ENCODE data around the gene GEMIN5.
"Not testable (repeated sequence)": the region's sequence is repeated elsewhere in the genome, so short reads cannot be mapped to it uniquely, and the experiment has no call there.

Gene GEMIN5

GRCh38 chr5:154945695-154946301 lies 7.8 kb upstream of the GEMIN5 start:
- no peak for DNase-seq

- no peak for DNase-seq
Measured at GRCh38 chr5:154944716-154945115, 6.7 kb upstream of the GEMIN5 start.

GRCh38 chr5:154943527-154943926 lies 5.5 kb upstream of the GEMIN5 start:
- no peak for DNase-seq

GRCh38 chr5:154940772-154941620 lies 3.0 kb upstream of the GEMIN5 start, which contains the start of gene MRPL22:
Gene MRPL22 (plus strand): TSS chr5:154941073. CDS start chr5:154941111, 38 bp downstream.
- peak; percentile 90 for DNase-seq

GRCh38 chr5:154940375-154940771 lies 2.4 kb upstream of the GEMIN5 start:
- DNase-seq: no peak

- DNase-seq: not testable (repeated sequence)
Measured at GRCh38 chr5:154939387-154939786, 1.4 kb upstream of the GEMIN5 start.

- no peak for DNase-seq
Measured at GRCh38 chr5:154937186-154937717, 759 bp downstream of the GEMIN5 start.

- DNase-seq: no peak
Measured at GRCh38 chr5:154934881-154935280, 3.1 kb downstream of the GEMIN5 start.

- no peak for DNase-seq
Measured at GRCh38 chr5:154933537-154933936, 4.5 kb downstream of the GEMIN5 start.

GRCh38 chr5:154923441-154924430 lies 14.3 kb downstream of the GEMIN5 start:
- DNase-seq: no peak

- no peak for DNase-seq
Measured at GRCh38 chr5:154917757-154918156, 20.3 kb downstream of the GEMIN5 start.

GRCh38 chr5:154916874-154917273 lies 21.1 kb downstream of the GEMIN5 start:
- DNase-seq: no peak

- DNase-seq: not testable (repeated sequence)
Measured at GRCh38 chr5:154905601-154906000, 32.4 kb downstream of the GEMIN5 start.

- DNase-seq: no peak
Measured at GRCh38 chr5:154901913-154902312, 36.1 kb downstream of the GEMIN5 start.

GRCh38 chr5:154901276-154901675 lies 36.7 kb downstream of the GEMIN5 start:
- no peak for DNase-seq

GRCh38 chr5:154900066-154900465 lies 37.9 kb downstream of the GEMIN5 start:
- DNase-seq: no peak

- DNase-seq: no peak
Measured at GRCh38 chr5:154899151-154899816, 38.7 kb downstream of the GEMIN5 start.

- no peak for DNase-seq
Measured at GRCh38 chr5:154898210-154898609, 39.8 kb downstream of the GEMIN5 start.

- no peak for DNase-seq
Measured at GRCh38 chr5:154896562-154897165, 41.3 kb downstream of the GEMIN5 start.

GRCh38 chr5:154895606-154896561 lies 42.1 kb downstream of the GEMIN5 start:
- DNase-seq: no peak
